H1 (cell line): ENCODE data around the gene USP12. TPM values are rescaled to one million over a fixed set of nuclear protein-coding genes. Genes with fewer than 3 reads are reported as not detected.

Source experiments
- CTCF ChIA-PET: fragments of 300-600 bp; sonication (Branson Sonifier 250); formaldehyde crosslinking; loops from one replicate; lab custom pipeline; 2021; ENCODE audit not compliant: partially characterized antibody; lab: Charles Lee
- POLR2A ChIA-PET: fragments of 300-600 bp; sonication (Branson Sonifier 250); formaldehyde crosslinking; loops from one replicate; lab custom pipeline; 2021; ENCODE audit warnings: inconsistent platforms; ENCODE audit not compliant: partially characterized antibody; lab: Charles Lee
- DNase-seq, 2 experiments: peaks; one replicate each; pipeline versions ENCODE4 v3.0.0 to v3.0.0-alpha.2; 2010 to 2022; ENCODE audit warnings: low spot score in 2 of 2, low read depth in 1 of 2, mixed read lengths in 1 of 2
- FAIRE-seq: peaks from 2 replicates; lab custom pipeline; 2011; peaks lifted over from hg19 to GRCh38; lab: Jason Lieb, UNC
- H2AFZ ChIP-seq: 2 replicates; pipeline ENCODE4 v1.8.1; 2012; ENCODE audit warnings: low read length, inconsistent platforms
- H2AK5ac ChIP-seq: 2 replicates; pipeline ENCODE4 v1.6.1; 2013; ENCODE audit warnings: low read depth, low read length
- H2BK120ac ChIP-seq: replicated peaks from 2 replicates; pipeline ENCODE3; 2013; ENCODE audit warnings: low read depth, low read length, inconsistent platforms
- H2BK12ac ChIP-seq: 2 replicates; pipeline ENCODE4 v1.6.1; 2013; ENCODE audit warnings: low read depth, low read length
- H2BK15ac ChIP-seq: 2 replicates; pipeline ENCODE4 v1.6.1; 2013; ENCODE audit warnings: low read length
- H2BK20ac ChIP-seq: 2 replicates; pipeline ENCODE4 v1.6.1; 2013; ENCODE audit warnings: low read length
- H2BK5ac ChIP-seq: 2 replicates; pipeline ENCODE4 v1.6.1; 2013; ENCODE audit warnings: low read depth, low read length
- H3K14ac ChIP-seq: 2 replicates; pipeline ENCODE4 v1.6.1; 2013; ENCODE audit warnings: inconsistent platforms; ENCODE audit not compliant: insufficient read length
- H3K18ac ChIP-seq: 2 replicates; pipeline ENCODE4 v1.6.1; 2013; ENCODE audit warnings: low read length; ENCODE audit errors: extremely low read depth
- H3K23ac ChIP-seq: 2 replicates; pipeline ENCODE4 v1.6.1; 2013; ENCODE audit warnings: inconsistent platforms; ENCODE audit not compliant: insufficient read length
- H3K23me2 ChIP-seq: 2 replicates; pipeline ENCODE4 v1.6.1; 2013; ENCODE audit warnings: low read depth, low read length
- H3K27ac ChIP-seq: 2 replicates; pipeline ENCODE4 v1.6.1; 2011; ENCODE audit warnings: low read depth, low read length, inconsistent platforms
- H3K27me3 ChIP-seq, 4 experiments: replicated peaks in 1 of 4; 1 replicate in 1 of 4; 2 replicates in 3 of 4; pipeline versions ENCODE4 v1.6.1 to v1.8.1; 2011 to 2013; ENCODE audit warnings: low read length in 3 of 4, mild to moderate bottlenecking in 3 of 4, inconsistent platforms in 2 of 4, mixed read lengths in 2 of 4, moderate library complexity in 1 of 4; ENCODE audit not compliant: control insufficient read depth in 3 of 4, insufficient read depth in 3 of 4; ENCODE audit errors: extremely low read depth in 1 of 4
- H3K36me3 ChIP-seq, 4 experiments: 2 replicates each; pipeline versions ENCODE4 v1.6.1 to v1.8.1; 2011 to 2013; ENCODE audit warnings: mild to moderate bottlenecking in 4 of 4, low read length in 3 of 4, moderate library complexity in 2 of 4, control low read depth in 1 of 4, inconsistent platforms in 1 of 4; ENCODE audit not compliant: insufficient read depth in 4 of 4, control insufficient read depth in 2 of 4
- H3K4ac ChIP-seq: replicated peaks from 2 replicates; pipeline ENCODE3; 2013; ENCODE audit warnings: low read length, low read depth, mixed read lengths, inconsistent platforms; ENCODE audit not compliant: insufficient read length
- H3K4me1 ChIP-seq, 4 experiments: replicated peaks in 1 of 4; 1 replicate in 1 of 4; 2 replicates in 3 of 4; pipeline versions ENCODE4 v1.6.1 to v1.8.1; 2011 to 2013; ENCODE audit warnings: low read length in 3 of 4, inconsistent platforms in 2 of 4, mixed read lengths in 1 of 4; ENCODE audit not compliant: insufficient read depth in 4 of 4, control insufficient read depth in 3 of 4
- H3K4me2 ChIP-seq, 2 experiments: 2 replicates each; pipeline versions ENCODE4 v1.6.1 to v1.8.1; 2011 to 2013; ENCODE audit warnings: low read depth in 2 of 2, low read length in 2 of 2, control low read depth in 1 of 2, inconsistent platforms in 1 of 2, mild to moderate bottlenecking in 1 of 2; ENCODE audit not compliant: insufficient read depth in 1 of 2
- H3K4me3 ChIP-seq, 4 experiments: fragments of 200-600, 300-600 bp in 1 of 4; sonication (generic), shearing (Covaris generic), sonication (Bioruptor Twin) in 1 of 4; 2 replicates each; pipeline versions ENCODE4 v1.5.1 to v1.8.1; 2011 to 2016; ENCODE audit warnings: low read length in 4 of 4, low read depth in 3 of 4, control low read depth in 2 of 4, inconsistent platforms in 2 of 4, mild to moderate bottlenecking in 2 of 4, mixed read lengths in 1 of 4, moderate library complexity in 1 of 4; ENCODE audit not compliant: insufficient read depth in 2 of 4; ENCODE audit errors: extremely low read depth in 1 of 4
- H3K56ac ChIP-seq: replicated peaks from 2 replicates; pipeline ENCODE3; 2013; ENCODE audit warnings: low read depth, mild to moderate bottlenecking, mixed read lengths, low read length, inconsistent platforms; ENCODE audit not compliant: insufficient read length
- H3K79me1 ChIP-seq: 2 replicates; pipeline ENCODE4 v1.6.1; 2013; ENCODE audit warnings: low read depth, low read length, control low read depth
- H3K79me2 ChIP-seq, 2 experiments: 2 replicates each; pipeline versions ENCODE4 v1.6.1 to v1.8.1; 2012 to 2013; ENCODE audit warnings: low read length in 2 of 2, mild to moderate bottlenecking in 2 of 2, inconsistent platforms in 1 of 2; ENCODE audit not compliant: insufficient read depth in 2 of 2, control insufficient read depth in 1 of 2
- H3K9ac ChIP-seq, 4 experiments: replicated peaks in 1 of 4; 1 replicate in 1 of 4; 2 replicates in 3 of 4; pipeline versions ENCODE4 v1.6.1 to v1.8.1; 2011 to 2013; ENCODE audit warnings: low read depth in 3 of 4, low read length in 3 of 4, control low read depth in 2 of 4, mild to moderate bottlenecking in 2 of 4, moderate library complexity in 2 of 4, inconsistent platforms in 1 of 4; ENCODE audit errors: extremely low read depth in 1 of 4
- H3K9me3 ChIP-seq, 2 experiments: 2 replicates each; pipeline versions ENCODE4 v1.6.1 to v1.8.1; 2012 to 2013; ENCODE audit warnings: mild to moderate bottlenecking in 2 of 2, moderate library complexity in 2 of 2, control low read depth in 1 of 2, inconsistent platforms in 1 of 2, low read depth in 1 of 2, low read length in 1 of 2, mixed read lengths in 1 of 2; ENCODE audit not compliant: insufficient read depth in 2 of 2
- H4K20me1 ChIP-seq, 2 experiments: replicated peaks in 1 of 2; 2 replicates each; pipeline versions ENCODE3 to v1.8.1; 2011 to 2013; ENCODE audit warnings: inconsistent platforms in 2 of 2, low read length in 2 of 2, mild to moderate bottlenecking in 1 of 2; ENCODE audit not compliant: insufficient read depth in 2 of 2, control insufficient read depth in 1 of 2
- H4K5ac ChIP-seq: 2 replicates; pipeline ENCODE4 v1.6.1; 2013; ENCODE audit warnings: low read length, low read depth, mixed read lengths, inconsistent platforms; ENCODE audit not compliant: insufficient read length
- H4K8ac ChIP-seq: 2 replicates; pipeline ENCODE4 v1.8.0; 2013; ENCODE audit warnings: mild to moderate bottlenecking, moderate library complexity, low read length, inconsistent platforms; ENCODE audit not compliant: insufficient read depth; ENCODE audit errors: extremely low read depth
- H4K91ac ChIP-seq: replicated peaks from 2 replicates; pipeline ENCODE3; 2013; ENCODE audit warnings: low read length, mixed read lengths, inconsistent platforms; ENCODE audit not compliant: insufficient read length
- CBX5 ChIP-seq: fragments of 300-800, 300-1000 bp; sonication (generic); IDR thresholded peaks from 2 replicates; pipeline ENCODE4 v1.7.1; 2016; ENCODE audit warnings: antibody characterized with exemption, low read length, low read depth
- CBX8 ChIP-seq: fragments of 300-800, 300-1000 bp; sonication (generic); IDR thresholded peaks from 2 replicates; pipeline ENCODE4 v1.7.1; 2016; ENCODE audit warnings: low read depth, low read length, borderline replicate concordance
- CEBPB ChIP-seq: IDR thresholded peaks from 2 replicates; pipeline ENCODE4 v1.6.1; 2012; ENCODE audit warnings: low read depth, low read length
- EGR1 ChIP-seq: IDR thresholded peaks from 2 replicates; pipeline ENCODE4 v1.6.1; 2011; ENCODE audit warnings: low read depth, low read length, borderline replicate concordance
- JUND ChIP-seq: IDR thresholded peaks from 2 replicates; pipeline ENCODE4 v1.6.1; 2011; ENCODE audit warnings: mild to moderate bottlenecking, improper control_type of control experiment, low read length
- NRF1 ChIP-seq: IDR thresholded peaks from 2 replicates; pipeline ENCODE4 v1.6.1; 2011; ENCODE audit warnings: mild to moderate bottlenecking, low read depth, low read length, improper control_type of control experiment
- SIX5 ChIP-seq: IDR thresholded peaks from 2 replicates; pipeline ENCODE4 v1.6.1; 2011; ENCODE audit warnings: mild to moderate bottlenecking, low read depth, low read length
- SP2 ChIP-seq: IDR thresholded peaks from 2 replicates; pipeline ENCODE4 v1.6.1; 2012; ENCODE audit warnings: mild to moderate bottlenecking, low read length, inconsistent platforms
- SP4 ChIP-seq: IDR thresholded peaks from 2 replicates; pipeline ENCODE4 v1.6.1; 2012; ENCODE audit warnings: low read length, inconsistent platforms
- TAF1 ChIP-seq: IDR thresholded peaks from 2 replicates; pipeline ENCODE4 v1.6.1; 2011; ENCODE audit warnings: mild to moderate bottlenecking, low read depth, low read length
- WGBS, 2 experiments: shearing (Covaris generic) in 1 of 2; methylation state at CpG; one replicate each; pipeline versions ENCODE4 v1.1.6 to v1.1.7; 2013 to 2015; ENCODE audit warnings: low lambda C conversion rate in 2 of 2, mixed read lengths in 2 of 2, inconsistent platforms in 1 of 2, low coverage in 1 of 2, missing lambda C conversion rate in 1 of 2; ENCODE audit not compliant: insufficient replicate concordance in 2 of 2, insufficient coverage in 1 of 2, insufficient read length in 1 of 2; ENCODE audit errors: extremely low coverage in 1 of 2, missing lambda C conversion rate in 1 of 2; 5-methylcytosine and 5-hydroxymethylcytosine counted together
- polyA plus RNA-seq, 7 experiments: library from polyadenylated mRNA; depleted of rRNA in 3 of 7; stranded (reverse) in 5 of 7; unstranded in 2 of 7; fragments of >200 nt in 5 of 7; fragments of 200-250 nt in 2 of 7; gene quantifications; 1 replicate in 5 of 7; 2 replicates in 1 of 7; 4 replicates in 1 of 7; pipeline versions ENCODE4 v1.2.1 to v1.2.3, GENCODE V29; 2011 to 2013; ENCODE audit warnings: missing spikeins in 2 of 7, mixed read lengths in 2 of 7
- total RNA-seq: library from RNA; stranded (reverse); fragmentation: NEBNext Ultra II Directional; extraction: Animal tissue kit (Norgen Biotek cat#: 25700); gene quantifications from 2 replicates; pipeline ENCODE4 v1.2.1, GENCODE V29; 2021
- TF ChIP-seq, protein P1 (sequence below), 3 experiments: IDR thresholded peaks; 1 replicate in 2 of 3; 2 replicates in 1 of 3; pipeline versions ENCODE4 v1.5.1 to v1.6.1; 2011; ENCODE audit warnings: low read length in 3 of 3, mild to moderate bottlenecking in 3 of 3, inconsistent platforms in 2 of 3, low read depth in 1 of 3, moderate library complexity in 1 of 3; ENCODE audit not compliant: insufficient read depth in 1 of 3; ENCODE audit errors: control extremely low read depth in 1 of 3

USP12 gene
- total and polyA plus RNA-seq, 2 of the 8 experiments (the other 6 are each of a cell fraction or from before 2014, with no cell fraction given), result 4.0 to 30.0 TPM

DNA sequence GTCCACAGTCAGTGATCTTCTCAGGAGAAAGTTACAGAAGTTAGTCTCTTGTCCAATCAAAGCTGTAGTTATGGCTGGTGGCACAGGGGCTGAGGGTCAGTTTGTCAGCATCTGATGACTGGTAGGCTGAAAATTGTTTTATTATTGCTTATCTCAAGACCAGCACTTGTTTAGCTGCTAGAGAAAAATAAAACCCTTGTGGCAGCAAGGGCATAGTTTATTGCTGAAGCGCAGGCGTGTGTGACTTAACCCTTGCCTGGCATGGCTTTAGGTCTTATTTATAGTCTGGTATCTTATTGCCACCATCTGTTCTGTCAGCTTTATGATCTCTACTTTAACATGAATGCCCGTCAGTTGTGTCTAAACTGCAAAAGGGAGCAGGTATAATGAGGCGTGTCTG is 154.7 kb downstream of the USP12 start:
- H3K79me2 ChIP-seq, result no peaks in the 10 kb centered on the region
- H3K23me2 ChIP-seq, result no peaks in the 10 kb centered on the region
- H4K5ac ChIP-seq, result no peak overlapping the region
- H3K56ac ChIP-seq, result no peak overlapping the region
- 84% methylated on average over 4 of the region's 4 CpGs; no CpG with 5 or more reads in 1 of the 2 experiments for WGBS, 2 experiments
- no peak overlapping the region for H2AFZ ChIP-seq
- H2AK5ac ChIP-seq, result no peak overlapping the region
- H4K8ac ChIP-seq, result no peak overlapping the region
- DNase-seq (peak in 1 of 2 experiments; percentile 30), FAIRE-seq (no peak)
- no peaks in the 10 kb centered on the region; a peak in 2 of 4 replicates for H3K9me3 ChIP-seq
- 0 out of 2 replicates have a peak overlapping the region, but pooled peaks have one; percentile 61 for H2BK15ac ChIP-seq
- H3K4me3 ChIP-seq, result no peak overlapping the region
- H3K23ac ChIP-seq, result no peak overlapping the region
- H3K9ac ChIP-seq, result no peak overlapping the region
- no peak overlapping the region for H3K4ac ChIP-seq
- CTCF ChIA-PET, result interaction anchor here (1.6 to 1.7 kb wide), 2 partner anchors 17 to 71 kb away, joined by 5 read pairs; no protein-coding TSS in a partner anchor
- no peaks in the 10 kb centered on the region for H4K20me1 ChIP-seq
- 0 out of 7 replicates have a peak, but pooled peaks cover 0 to 2% (median 0%) of the 10 kb centered on the region in 4 experiments for H3K27me3 ChIP-seq
- no peak overlapping the region for H3K14ac ChIP-seq
- H3K18ac ChIP-seq, result no peak overlapping the region
- POLR2A ChIA-PET, result interaction anchor here (1.0 to 1.3 kb wide), 2 partner anchors 15 to 234 kb away, joined by 3 read pairs; partner anchors contain the start of gene RPL21
- no peak overlapping the region for H3K4me2 ChIP-seq
- no peaks in the 10 kb centered on the region for H3K36me3 ChIP-seq
- no peak overlapping the region for H3K27ac ChIP-seq
- H2BK20ac ChIP-seq, result no peak overlapping the region
- peaks cover 0 to 5% (median 0%) of the 10 kb centered on the region in 4 experiments; a peak in 4 of 7 replicates for H3K4me1 ChIP-seq
- H3K79me1 ChIP-seq, result no peaks in the 10 kb centered on the region
- H2BK5ac ChIP-seq, result no peak overlapping the region
- no peak overlapping the region for H2BK120ac ChIP-seq
- H4K91ac ChIP-seq, result no peak overlapping the region
- no peak overlapping the region for H2BK12ac ChIP-seq
- TF ChIP-seq SIX5 (no peak), SP4 (no peak), TAF1 (no peak), EGR1 (no peak), CBX8 (no peak), JUND (no peak), CEBPB (no peak), CBX5 (no peak), NRF1 (no peak), SP2 (no peak)
- TF ChIP-seq, protein P1, sequence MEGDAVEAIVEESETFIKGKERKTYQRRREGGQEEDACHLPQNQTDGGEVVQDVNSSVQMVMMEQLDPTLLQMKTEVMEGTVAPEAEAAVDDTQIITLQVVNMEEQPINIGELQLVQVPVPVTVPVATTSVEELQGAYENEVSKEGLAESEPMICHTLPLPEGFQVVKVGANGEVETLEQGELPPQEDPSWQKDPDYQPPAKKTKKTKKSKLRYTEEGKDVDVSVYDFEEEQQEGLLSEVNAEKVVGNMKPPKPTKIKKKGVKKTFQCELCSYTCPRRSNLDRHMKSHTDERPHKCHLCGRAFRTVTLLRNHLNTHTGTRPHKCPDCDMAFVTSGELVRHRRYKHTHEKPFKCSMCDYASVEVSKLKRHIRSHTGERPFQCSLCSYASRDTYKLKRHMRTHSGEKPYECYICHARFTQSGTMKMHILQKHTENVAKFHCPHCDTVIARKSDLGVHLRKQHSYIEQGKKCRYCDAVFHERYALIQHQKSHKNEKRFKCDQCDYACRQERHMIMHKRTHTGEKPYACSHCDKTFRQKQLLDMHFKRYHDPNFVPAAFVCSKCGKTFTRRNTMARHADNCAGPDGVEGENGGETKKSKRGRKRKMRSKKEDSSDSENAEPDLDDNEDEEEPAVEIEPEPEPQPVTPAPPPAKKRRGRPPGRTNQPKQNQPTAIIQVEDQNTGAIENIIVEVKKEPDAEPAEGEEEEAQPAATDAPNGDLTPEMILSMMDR (IDR thresholded peaks at IDR 0.05; ENCODE audit: control extremely low read depth in 1 of 3, insufficient read depth in 1 of 3, low read depth in 1 of 3, low read length in 3 of 3), result no peak
